Mucosa of stomach (tissue), 1 donor: Measurements from ENCODE around the gene DNAJC3.
"Not testable (repeated sequence)": the region's sequence is repeated elsewhere in the genome, so short reads cannot be mapped to it uniquely, and the experiment has no call there.

Source experiments
- H3K27me3 ChIP-seq: one replicate; pipeline ENCODE4 v1.7.0; 2013; ENCODE audit warnings: mild to moderate bottlenecking, low read length; ENCODE audit not compliant: control insufficient read depth, insufficient read depth
- H3K36me3 ChIP-seq: one replicate; pipeline ENCODE4 v1.7.0; 2013; ENCODE audit warnings: low read length; ENCODE audit not compliant: control insufficient read depth, insufficient read depth
- H3K4me1 ChIP-seq: one replicate; pipeline ENCODE4 v1.7.0; 2013; ENCODE audit warnings: mild to moderate bottlenecking, low read length; ENCODE audit not compliant: control insufficient read depth, insufficient read depth
- H3K4me3 ChIP-seq: one replicate; pipeline ENCODE4 v1.7.0; 2013; ENCODE audit warnings: low read length
- H3K9ac ChIP-seq: one replicate; pipeline ENCODE4 v1.7.0; 2013; ENCODE audit warnings: mild to moderate bottlenecking, low read length, moderate library complexity
- H3K9me3 ChIP-seq: one replicate; pipeline ENCODE4 v1.7.0; 2013; ENCODE audit warnings: mild to moderate bottlenecking, low read length, moderate library complexity; ENCODE audit not compliant: control insufficient read depth
- donor health status: Pancreatic carcinoma.

Gene DNAJC3

DNA sequence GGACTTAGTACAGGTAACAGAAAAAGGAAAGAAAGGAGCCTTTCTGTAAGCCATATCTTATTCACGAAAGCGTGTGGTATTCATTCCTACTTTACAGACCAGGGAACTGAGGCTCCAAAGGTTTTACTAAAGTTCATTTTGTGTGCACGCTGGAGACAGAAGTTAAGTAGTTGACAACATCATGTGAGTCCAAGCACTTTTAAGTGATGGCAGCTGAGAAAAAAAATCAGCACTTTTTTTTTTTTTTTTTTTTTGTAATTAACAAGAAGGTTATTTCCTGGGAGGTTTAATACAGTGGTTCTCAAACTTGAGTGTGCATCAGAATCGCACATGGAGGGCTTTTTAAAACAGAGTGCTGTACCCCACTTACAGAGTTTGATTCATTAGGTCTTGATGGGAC lies 2.0 kb downstream of the DNAJC3 start:
- Histone ChIP-seq H3K9me3 (no peaks in the 10 kb centered on the region), H3K27me3 (no peaks in the 10 kb centered on the region), H3K4me1 (peaks cover 29% of the 10 kb centered on the region), H3K36me3 (no peaks in the 10 kb centered on the region), H3K4me3 (peak overlapping the region; percentile 92), H3K9ac (no peak overlapping the region)

DNA sequence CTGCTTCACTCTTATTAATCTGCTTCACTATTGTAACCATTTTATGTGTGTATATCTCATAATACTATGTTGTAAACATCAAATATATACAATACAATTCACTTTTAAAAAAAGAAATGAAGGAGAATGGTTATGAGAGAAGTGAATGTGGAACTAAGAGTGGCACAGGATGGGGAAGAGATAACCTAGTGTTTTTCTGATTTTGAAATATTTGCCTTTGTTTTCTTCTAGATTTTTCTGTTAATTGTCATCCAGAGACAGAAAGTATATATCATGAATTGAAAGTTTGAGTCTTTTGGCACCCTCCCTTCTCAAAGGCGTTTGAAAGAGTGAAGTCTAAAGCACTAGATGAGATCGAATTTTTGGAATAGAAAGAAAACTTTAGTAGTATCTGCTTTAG lies 2.8 kb downstream of the DNAJC3 start:
- Histone ChIP-seq H3K4me1 (peaks cover 29% of the 10 kb centered on the region), H3K4me3 (no peak overlapping the region), H3K9ac (no peak overlapping the region), H3K9me3 (no peaks in the 10 kb centered on the region), H3K27me3 (no peaks in the 10 kb centered on the region), H3K36me3 (no peaks in the 10 kb centered on the region)

DNA sequence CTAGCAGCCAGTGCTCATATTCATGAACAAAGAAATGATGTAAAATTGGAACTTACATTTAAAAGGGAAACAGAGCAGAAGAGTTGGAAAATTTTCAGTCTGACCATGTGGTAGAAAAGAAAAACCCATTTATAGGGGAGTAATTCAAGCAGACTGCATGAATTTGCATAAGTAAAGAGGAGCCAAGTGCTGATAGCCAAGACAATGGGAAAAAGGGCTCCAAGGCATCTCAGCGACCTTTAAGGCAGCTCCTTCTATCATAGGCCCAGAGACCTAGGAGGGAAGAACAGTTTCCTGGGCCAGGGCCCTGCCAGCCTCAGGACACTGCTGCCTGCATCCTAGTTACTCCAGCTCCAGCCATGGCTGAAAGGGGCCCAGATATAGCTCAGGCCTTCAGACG lies 7.5 kb downstream of the DNAJC3 start:
- peaks cover 20% of the 10 kb centered on the region for H3K4me1 ChIP-seq
- no peak overlapping the region for H3K4me3 ChIP-seq
- H3K9ac ChIP-seq = no peak overlapping the region
- H3K9me3 ChIP-seq = no peaks in the 10 kb centered on the region
- no peaks in the 10 kb centered on the region for H3K36me3 ChIP-seq
- no peaks in the 10 kb centered on the region for H3K27me3 ChIP-seq

DNA sequence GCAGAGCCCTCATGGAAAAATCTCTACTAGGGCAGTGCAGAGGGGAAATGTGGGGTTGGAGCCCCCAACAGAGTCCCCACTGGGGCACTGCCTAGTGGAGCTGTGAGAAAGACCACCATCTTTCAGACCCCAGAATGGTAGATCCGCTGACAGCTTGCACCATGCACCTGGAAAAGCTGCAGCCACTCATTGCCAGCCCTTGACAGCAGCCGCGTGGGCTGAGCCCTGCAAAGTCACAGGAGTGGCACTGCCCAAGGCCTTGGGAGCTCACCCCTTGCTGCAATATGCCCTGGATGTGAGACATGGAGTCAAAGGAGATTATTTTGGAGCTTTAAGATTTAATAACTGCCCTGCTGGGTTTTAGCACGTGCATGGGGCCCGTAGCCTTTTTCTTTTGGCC lies 8.0 kb downstream of the DNAJC3 start:
- not testable (repeated sequence) for H3K4me3 ChIP-seq, H3K36me3 ChIP-seq, H3K27me3 ChIP-seq, H3K9ac ChIP-seq, H3K9me3 ChIP-seq
- peaks cover 20% of the 10 kb centered on the region for H3K4me1 ChIP-seq

DNA sequence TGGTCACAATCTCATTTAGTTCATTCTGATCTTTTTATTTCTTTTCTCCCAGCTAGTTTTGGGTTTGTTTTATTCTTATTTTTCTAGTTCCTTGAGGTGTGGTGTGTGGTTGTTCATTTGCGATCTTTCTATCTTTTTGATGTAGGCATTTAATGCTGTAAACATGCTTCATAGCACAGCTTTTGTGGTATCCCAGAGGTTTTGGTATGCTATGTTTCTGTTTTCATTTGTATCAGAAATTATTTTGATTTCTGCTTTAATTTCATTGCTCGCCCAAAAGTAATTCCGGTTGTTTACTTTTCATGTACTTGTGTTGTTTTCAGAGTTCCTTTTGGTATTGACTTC lies 12.6 kb downstream of the DNAJC3 start:
- H3K9me3 ChIP-seq = no peaks in the 10 kb centered on the region
- H3K4me1 ChIP-seq = no peaks in the 10 kb centered on the region
- H3K36me3 ChIP-seq = no peaks in the 10 kb centered on the region
- H3K27me3 ChIP-seq = no peaks in the 10 kb centered on the region
- no peak overlapping the region for H3K9ac ChIP-seq
- H3K4me3 ChIP-seq = no peak overlapping the region

DNA sequence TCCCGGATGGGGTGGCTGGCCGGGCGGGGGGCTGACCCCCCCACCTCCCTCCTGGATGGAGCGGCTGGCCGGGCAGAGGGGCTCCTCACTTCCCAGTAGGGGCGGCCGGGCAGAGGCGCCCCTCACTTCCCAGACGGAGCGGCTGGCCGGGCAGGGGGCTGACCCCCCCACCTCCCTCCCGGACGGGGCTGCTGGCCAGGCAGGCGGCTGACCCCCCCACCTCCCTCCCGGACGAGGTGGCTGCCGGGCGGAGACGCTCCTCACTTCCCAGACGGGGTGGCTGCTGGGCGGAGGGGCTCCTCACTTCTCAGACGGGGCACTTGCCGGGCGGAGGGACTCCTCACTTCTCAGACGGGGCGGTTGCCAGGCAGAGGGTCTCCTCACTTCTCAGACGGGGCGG lies 14.0 kb downstream of the DNAJC3 start:
- not testable (repeated sequence) for H3K27me3 ChIP-seq, H3K9ac ChIP-seq, H3K4me1 ChIP-seq, H3K4me3 ChIP-seq, H3K9me3 ChIP-seq, H3K36me3 ChIP-seq

DNA sequence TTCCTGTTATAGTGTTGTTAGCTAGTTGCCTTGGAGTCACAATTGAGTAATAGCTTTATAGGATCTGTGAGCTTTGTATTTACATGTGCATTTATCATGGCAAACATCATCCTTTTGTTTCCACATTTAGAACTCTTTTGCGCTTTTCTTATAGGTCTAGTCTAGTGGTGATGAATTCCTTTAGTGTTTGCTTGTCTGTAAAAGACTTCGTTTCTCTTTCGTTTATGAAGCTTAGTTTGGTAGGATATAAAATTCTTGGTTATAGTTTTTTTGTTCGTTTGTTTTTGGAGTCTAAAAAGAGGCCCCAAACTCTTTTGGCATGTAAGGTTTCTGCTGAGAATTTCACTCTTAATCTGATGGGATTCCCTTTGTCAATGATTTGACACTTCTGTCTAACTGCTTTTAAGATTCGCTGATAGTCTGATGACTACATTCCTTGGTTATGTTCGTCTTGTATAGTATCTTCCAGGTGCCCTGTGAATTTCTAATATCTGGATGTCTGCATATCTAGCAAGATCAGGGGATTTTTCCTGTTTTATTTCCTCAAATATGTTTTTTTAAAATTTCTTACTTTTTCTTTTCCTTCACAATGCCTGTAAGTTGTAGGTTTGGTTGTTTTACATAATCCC lies 20.2 kb downstream of the DNAJC3 start:
- no peaks in the 10 kb centered on the region for H3K27me3 ChIP-seq
- H3K4me1 ChIP-seq = peaks cover 6% of the 10 kb centered on the region
- H3K9ac ChIP-seq = no peak overlapping the region
- no peaks in the 10 kb centered on the region for H3K9me3 ChIP-seq
- H3K4me3 ChIP-seq = no peak overlapping the region
- H3K36me3 ChIP-seq = no peaks in the 10 kb centered on the region

DNA sequence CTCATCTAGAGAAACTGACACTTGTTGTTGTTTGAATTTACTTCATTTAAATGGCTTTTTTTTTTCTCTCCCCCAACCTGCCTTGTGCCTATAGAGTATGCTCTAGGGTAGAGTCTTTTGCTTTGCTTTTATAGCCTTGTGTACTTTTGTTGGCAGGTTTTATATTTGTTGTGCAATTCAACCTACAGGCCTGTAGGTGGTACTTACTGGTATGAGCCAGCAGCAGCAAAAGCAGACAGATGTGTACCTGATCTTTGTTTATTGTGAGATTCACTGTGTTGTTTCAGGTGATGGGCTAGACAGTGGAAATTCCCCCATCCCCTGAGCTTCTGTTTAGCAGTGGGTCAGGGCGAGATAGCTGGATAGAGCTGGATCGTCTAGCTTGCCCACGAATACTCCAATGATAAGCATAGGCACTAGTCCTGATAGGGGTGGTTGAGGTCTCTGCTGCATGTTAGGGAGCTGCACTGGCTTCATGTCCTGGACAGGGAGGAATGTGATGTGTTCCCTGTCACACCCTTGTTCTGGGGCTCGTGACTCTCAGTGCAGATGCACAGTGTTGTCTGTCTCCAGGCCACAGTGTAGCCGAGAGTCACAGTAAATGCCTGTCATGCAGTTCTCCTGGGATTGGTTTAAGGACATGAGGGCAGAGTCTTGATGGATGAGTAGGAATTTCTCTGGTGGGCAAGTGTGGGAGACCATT lies 21.3 kb downstream of the DNAJC3 start:
- Histone ChIP-seq H3K4me3 (no peak overlapping the region), H3K36me3 (no peaks in the 10 kb centered on the region), H3K9ac (no peak overlapping the region), H3K27me3 (no peaks in the 10 kb centered on the region), H3K4me1 (peaks cover 6% of the 10 kb centered on the region), H3K9me3 (no peaks in the 10 kb centered on the region)

DNA sequence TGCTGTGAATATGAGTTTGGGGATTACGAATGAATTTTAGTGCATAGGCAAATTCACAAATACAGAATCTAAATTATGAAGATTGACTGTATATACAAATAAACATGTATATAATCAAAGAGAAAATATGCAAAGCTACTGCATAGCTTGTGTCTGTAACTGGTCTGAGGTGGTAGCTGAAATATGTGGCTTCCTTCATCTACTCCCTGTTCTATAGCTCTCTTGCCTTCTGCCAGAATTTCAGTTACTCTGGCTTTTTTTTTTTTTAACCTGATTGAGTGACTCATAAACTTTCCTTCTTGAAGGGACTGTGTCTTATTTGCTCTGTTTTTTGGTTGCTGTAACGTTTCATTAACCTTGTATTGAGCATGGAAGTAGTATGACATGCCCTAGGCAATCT lies 26.6 kb downstream of the DNAJC3 start:
- H3K4me1 ChIP-seq = no peaks in the 10 kb centered on the region
- H3K9ac ChIP-seq = no peak overlapping the region
- no peaks in the 10 kb centered on the region for H3K9me3 ChIP-seq
- no peaks in the 10 kb centered on the region for H3K36me3 ChIP-seq
- no peaks in the 10 kb centered on the region for H3K27me3 ChIP-seq
- H3K4me3 ChIP-seq = no peak overlapping the region

DNA sequence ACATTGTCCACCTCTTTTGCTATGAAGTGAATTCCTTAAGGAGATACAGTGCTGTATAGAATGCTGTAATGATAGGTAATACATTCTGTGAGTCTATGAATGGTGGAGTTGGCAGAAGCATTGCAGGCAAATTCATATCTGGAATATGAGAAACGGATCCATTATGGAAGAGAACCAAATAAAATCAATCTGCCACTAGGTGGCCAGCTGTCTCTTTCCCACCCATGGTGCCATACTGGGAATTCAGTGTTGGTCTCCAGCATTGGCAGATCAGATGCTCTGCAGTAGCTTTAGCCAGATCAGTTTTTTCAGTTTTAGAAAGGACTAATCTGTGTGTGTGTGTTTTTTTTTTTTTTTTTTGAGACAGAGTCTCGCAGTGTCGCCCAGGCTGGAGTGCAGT lies 27.6 kb downstream of the DNAJC3 start:
- no peaks in the 10 kb centered on the region for H3K36me3 ChIP-seq
- H3K27me3 ChIP-seq = no peaks in the 10 kb centered on the region
- no peaks in the 10 kb centered on the region for H3K4me1 ChIP-seq
- no peak overlapping the region for H3K9ac ChIP-seq
- no peaks in the 10 kb centered on the region for H3K9me3 ChIP-seq
- H3K4me3 ChIP-seq = no peak overlapping the region

DNA sequence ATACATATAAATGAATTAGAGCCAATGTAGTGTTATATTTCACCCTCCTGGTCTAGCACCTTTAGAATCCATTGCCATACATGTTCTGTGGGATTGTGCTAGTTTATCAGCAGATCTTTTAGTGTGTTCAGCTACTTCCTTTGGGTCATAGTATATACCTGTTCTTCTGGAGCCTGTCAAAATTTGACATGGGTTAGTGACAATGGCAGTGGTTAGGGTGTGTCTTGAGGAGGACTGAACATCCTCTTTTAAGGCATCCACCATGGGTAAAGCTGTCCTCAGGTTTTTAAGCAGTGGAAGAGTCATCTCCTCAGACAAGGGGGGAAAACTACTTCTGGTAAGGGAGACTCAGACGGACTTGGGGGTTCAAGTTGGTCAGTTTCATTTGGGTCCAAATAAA lies 29.4 kb downstream of the DNAJC3 start:
- Histone ChIP-seq H3K27me3 (no peaks in the 10 kb centered on the region), H3K9ac (no peak overlapping the region), H3K4me1 (no peaks in the 10 kb centered on the region), H3K36me3 (no peaks in the 10 kb centered on the region), H3K9me3 (no peaks in the 10 kb centered on the region), H3K4me3 (no peak overlapping the region)

DNA sequence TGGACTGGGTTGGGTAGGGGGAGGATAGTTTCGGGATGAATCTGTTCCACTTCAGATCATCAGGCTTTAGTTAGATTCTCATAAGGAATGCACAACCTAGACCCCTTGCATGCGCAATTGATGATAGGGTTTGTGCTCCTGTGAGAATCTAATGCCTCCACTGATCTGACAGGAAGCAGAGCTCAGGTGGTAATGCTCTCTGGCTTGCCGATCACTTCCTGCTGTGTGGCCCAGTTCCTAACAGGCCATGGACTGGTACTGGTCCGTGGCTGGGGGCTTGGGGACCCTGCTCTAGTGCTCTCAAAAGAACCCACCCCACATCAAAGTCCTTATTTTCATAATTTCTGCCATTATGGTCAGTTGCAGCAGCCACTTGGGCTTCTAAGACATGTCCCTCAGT lies 30.1 kb downstream of the DNAJC3 start:
- Histone ChIP-seq H3K36me3 (no peaks in the 10 kb centered on the region), H3K27me3 (no peaks in the 10 kb centered on the region), H3K9me3 (no peaks in the 10 kb centered on the region), H3K4me3 (no peak overlapping the region), H3K4me1 (no peaks in the 10 kb centered on the region), H3K9ac (no peak overlapping the region)
